Muscle layer of colon (tissue), 2 donors: ENCODE data around the gene RGS6.

Experiments
- H3K27ac ChIP-seq: one replicate; pipeline ENCODE4 v1.7.0; 2013; ENCODE audit warnings: low read depth, mild to moderate bottlenecking, low read length, moderate library complexity
- H3K27me3 ChIP-seq, 2 donors: one replicate each; pipeline ENCODE4 v1.7.0; 2013; ENCODE audit warnings: low read length in 2 of 2, mild to moderate bottlenecking in 2 of 2; ENCODE audit not compliant: insufficient read depth in 2 of 2, control insufficient read depth in 1 of 2
- H3K36me3 ChIP-seq: one replicate; pipeline ENCODE4 v1.7.0; 2013; ENCODE audit warnings: mild to moderate bottlenecking, low read length; ENCODE audit not compliant: insufficient read depth
- H3K4me1 ChIP-seq: one replicate; pipeline ENCODE4 v1.7.0; 2013; ENCODE audit warnings: mild to moderate bottlenecking, low read length; ENCODE audit not compliant: insufficient read depth
- H3K4me3 ChIP-seq, 2 donors: one replicate each; pipeline ENCODE4 v1.7.0; 2013; ENCODE audit warnings: low read length in 2 of 2, low read depth in 1 of 2, mild to moderate bottlenecking in 1 of 2, moderate library complexity in 1 of 2
- H3K9ac ChIP-seq: one replicate; pipeline ENCODE4 v1.7.0; 2013; ENCODE audit warnings: low read length
- H3K9me3 ChIP-seq: one replicate; pipeline ENCODE4 v1.7.0; 2013; ENCODE audit warnings: mild to moderate bottlenecking, low read length
- donor health status: abdominal sarcoma.
- donor health status: Adenocarcinoma of cecum.

The RGS6 gene

GRCh38 chr14:72545411-72546311 lies 613.4 kb downstream of the RGS6 start:
- no peak overlapping the region for H3K27ac ChIP-seq
- H3K4me1 ChIP-seq, result no peaks in the 10 kb centered on the region
- H3K9me3 ChIP-seq, result no peaks in the 10 kb centered on the region
- H3K27me3 ChIP-seq, result no peaks in the 10 kb centered on the region
- no peak overlapping the region for H3K9ac ChIP-seq
- H3K4me3 ChIP-seq, result no peak overlapping the region
- H3K36me3 ChIP-seq, result no peaks in the 10 kb centered on the region

DNA sequence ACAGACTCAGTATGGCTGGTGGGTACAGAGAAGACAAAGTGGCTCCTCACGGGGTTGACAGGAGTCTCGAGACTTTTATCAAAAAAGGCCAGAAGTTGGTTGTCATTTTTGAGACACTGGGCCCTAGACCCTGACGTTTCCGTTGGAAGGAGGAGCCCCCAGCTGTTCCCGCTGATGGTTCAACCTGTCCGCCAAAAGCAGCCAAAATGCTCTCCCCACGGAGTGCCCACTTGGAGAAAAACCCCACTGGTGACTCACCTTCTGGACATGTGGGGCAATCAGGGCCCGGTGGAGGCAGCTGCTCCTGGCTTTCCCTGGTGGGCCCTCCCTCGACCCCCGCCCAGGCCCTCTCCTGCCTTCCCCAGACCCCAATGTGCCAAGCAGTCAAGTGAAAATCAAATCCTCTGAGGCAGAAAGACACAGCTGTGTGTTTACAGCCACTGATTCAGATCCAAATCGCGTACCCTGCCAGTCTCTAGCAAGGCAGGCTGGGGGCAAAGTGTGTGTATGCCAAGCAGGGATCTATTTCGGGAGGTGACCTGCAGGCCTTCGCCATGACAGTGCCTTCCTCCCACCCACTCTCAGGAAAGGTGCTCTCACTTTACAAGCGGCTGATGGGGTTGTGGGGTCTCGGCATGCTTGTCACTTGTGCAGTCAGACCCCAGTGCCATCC lies 614.3 kb downstream of the RGS6 start:
- H3K4me1 ChIP-seq, result no peaks in the 10 kb centered on the region
- no peak overlapping the region for H3K9ac ChIP-seq
- H3K9me3 ChIP-seq, result no peaks in the 10 kb centered on the region
- no peak overlapping the region for H3K27ac ChIP-seq
- H3K36me3 ChIP-seq, result no peaks in the 10 kb centered on the region
- no peak overlapping the region for H3K4me3 ChIP-seq
- no peaks in the 10 kb centered on the region for H3K27me3 ChIP-seq

GRCh38 chr14:72547999-72548398 lies 615.8 kb downstream of the RGS6 start:
- no peak overlapping the region for H3K9ac ChIP-seq
- no peaks in the 10 kb centered on the region for H3K36me3 ChIP-seq
- H3K27ac ChIP-seq, result no peak overlapping the region
- no peaks in the 10 kb centered on the region for H3K4me1 ChIP-seq
- H3K9me3 ChIP-seq, result no peaks in the 10 kb centered on the region
- no peak overlapping the region for H3K4me3 ChIP-seq
- peaks cover 0 to 4% of the 10 kb centered on the region in 2 donors for H3K27me3 ChIP-seq

DNA sequence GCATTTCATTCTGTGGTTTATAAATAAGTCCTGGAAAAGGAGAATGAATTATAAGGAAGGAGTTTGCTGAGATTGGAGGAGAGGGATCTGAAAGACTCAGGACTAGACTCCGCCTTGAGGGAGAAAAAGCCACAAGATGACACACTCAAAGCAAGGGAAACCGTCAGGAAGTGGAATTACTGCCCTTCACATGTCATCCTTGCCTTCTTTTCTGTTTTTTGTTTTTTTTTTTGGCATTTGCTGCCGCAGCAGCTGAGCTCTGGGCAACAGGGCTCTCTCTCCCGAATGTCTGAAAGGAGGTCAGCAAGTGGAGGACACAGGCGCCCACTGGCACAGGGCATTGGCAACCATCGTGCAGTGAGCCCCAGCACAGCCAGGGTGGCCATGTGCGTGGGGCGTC lies 616.8 kb downstream of the RGS6 start:
- H3K36me3 ChIP-seq, result no peaks in the 10 kb centered on the region
- no peak overlapping the region for H3K27ac ChIP-seq
- no peaks in the 10 kb centered on the region for H3K9me3 ChIP-seq
- H3K27me3 ChIP-seq, result peaks cover 0 to 4% of the 10 kb centered on the region in 2 donors
- no peak overlapping the region for H3K9ac ChIP-seq
- H3K4me3 ChIP-seq, result no peak overlapping the region
- H3K4me1 ChIP-seq, result no peaks in the 10 kb centered on the region

DNA sequence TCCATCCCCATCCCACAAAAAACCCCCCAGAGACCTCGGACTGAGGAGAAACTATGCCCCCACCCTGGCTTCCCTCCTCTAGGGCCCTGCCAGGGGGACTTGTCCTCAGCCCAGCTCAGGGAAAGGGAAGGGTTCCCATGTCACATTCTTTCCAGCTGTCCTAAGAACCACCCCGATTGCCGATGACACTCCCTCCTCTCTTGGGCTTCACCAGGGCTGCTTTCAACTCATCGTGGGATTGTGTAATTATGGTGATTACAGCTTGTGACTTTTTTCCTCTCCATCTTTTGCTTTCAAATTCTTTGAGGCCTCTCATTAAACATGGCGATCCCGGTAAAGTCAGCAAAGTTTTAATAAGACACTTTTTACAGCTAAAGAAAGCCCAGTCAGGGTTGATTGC lies 617.6 kb downstream of the RGS6 start:
- Histone ChIP-seq H3K9ac (no peak overlapping the region), H3K36me3 (no peaks in the 10 kb centered on the region), H3K4me3 (no peak overlapping the region), H3K4me1 (no peaks in the 10 kb centered on the region), H3K27me3 (peaks cover 0 to 4% of the 10 kb centered on the region in 2 donors), H3K27ac (no peak overlapping the region), H3K9me3 (no peaks in the 10 kb centered on the region)

DNA sequence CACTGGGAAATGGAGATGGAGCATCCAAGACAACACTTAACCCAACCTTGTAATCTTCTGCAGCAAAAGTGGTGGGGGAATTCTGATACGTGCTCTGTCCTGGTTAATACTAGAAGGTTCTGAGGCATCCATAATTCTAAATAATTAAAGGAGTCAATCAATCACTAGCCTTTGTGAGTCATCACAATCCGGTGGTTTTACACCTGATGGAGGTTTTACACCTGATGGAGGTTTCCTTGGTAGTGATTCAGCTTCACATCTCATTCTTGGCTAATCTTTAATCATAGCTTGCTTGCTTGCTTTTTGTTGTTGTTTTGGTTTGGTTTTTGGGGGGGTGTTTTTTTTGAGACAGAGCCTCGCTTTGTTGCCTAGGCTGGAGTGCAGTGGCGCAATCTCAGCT lies 618.3 kb downstream of the RGS6 start:
- Histone ChIP-seq H3K36me3 (no peaks in the 10 kb centered on the region), H3K4me3 (no peak overlapping the region), H3K9me3 (no peaks in the 10 kb centered on the region), H3K9ac (no peak overlapping the region), H3K27ac (no peak overlapping the region), H3K27me3 (peaks cover 0 to 4% of the 10 kb centered on the region in 2 donors), H3K4me1 (no peaks in the 10 kb centered on the region)

DNA sequence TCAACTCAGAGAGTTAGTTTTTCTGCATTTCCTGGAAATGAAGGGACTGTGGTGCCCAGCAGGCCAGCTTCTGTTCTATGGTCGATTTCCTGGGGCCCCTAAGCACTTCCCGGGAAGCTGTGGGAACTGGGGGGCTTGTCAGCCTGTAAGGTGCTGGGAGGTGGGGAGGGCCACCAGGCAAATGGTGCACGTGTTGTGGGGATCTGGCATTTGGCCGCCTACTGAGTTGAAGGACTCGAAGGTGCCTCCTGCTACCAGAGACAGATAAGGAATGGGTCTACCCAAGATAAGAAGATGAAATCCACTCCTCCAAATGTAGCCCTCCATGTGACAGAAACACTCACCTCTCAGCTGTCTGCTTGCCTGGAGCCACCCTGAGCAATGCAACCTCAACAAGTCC lies 620.0 kb downstream of the RGS6 start:
- Histone ChIP-seq H3K9me3 (no peaks in the 10 kb centered on the region), H3K4me3 (no peak overlapping the region), H3K9ac (no peak overlapping the region), H3K27me3 (peaks cover 0 to 4% of the 10 kb centered on the region in 2 donors), H3K27ac (no peak overlapping the region), H3K36me3 (no peaks in the 10 kb centered on the region), H3K4me1 (no peaks in the 10 kb centered on the region)

GRCh38 chr14:72553161-72553560 lies 620.9 kb downstream of the RGS6 start:
- Histone ChIP-seq H3K9ac (no peak overlapping the region), H3K4me3 (no peak overlapping the region), H3K9me3 (no peaks in the 10 kb centered on the region), H3K27me3 (peaks cover 0 to 4% of the 10 kb centered on the region in 2 donors), H3K36me3 (no peaks in the 10 kb centered on the region), H3K4me1 (no peaks in the 10 kb centered on the region), H3K27ac (no peak overlapping the region)

- no peak overlapping the region for H3K27ac ChIP-seq
- H3K36me3 ChIP-seq, result no peaks in the 10 kb centered on the region
- peaks cover 0 to 4% of the 10 kb centered on the region in 2 donors for H3K27me3 ChIP-seq
- H3K4me3 ChIP-seq, result no peak overlapping the region
- no peak overlapping the region for H3K9ac ChIP-seq
- no peaks in the 10 kb centered on the region for H3K9me3 ChIP-seq
- H3K4me1 ChIP-seq, result no peaks in the 10 kb centered on the region
Observed at GRCh38 chr14:72553656-72554055, 621.4 kb downstream of the RGS6 start.

GRCh38 chr14:72554401-72554800 lies 622.2 kb downstream of the RGS6 start:
- Histone ChIP-seq H3K9me3 (no peaks in the 10 kb centered on the region), H3K4me1 (no peaks in the 10 kb centered on the region), H3K9ac (no peak overlapping the region), H3K27ac (no peak overlapping the region), H3K4me3 (no peak overlapping the region), H3K36me3 (no peaks in the 10 kb centered on the region), H3K27me3 (peaks cover 0 to 4% of the 10 kb centered on the region in 2 donors)

- Histone ChIP-seq H3K36me3 (no peaks in the 10 kb centered on the region), H3K4me3 (no peak overlapping the region), H3K27me3 (peaks cover 0 to 4% of the 10 kb centered on the region in 2 donors), H3K9ac (no peak overlapping the region), H3K9me3 (no peaks in the 10 kb centered on the region), H3K27ac (no peak overlapping the region), H3K4me1 (no peaks in the 10 kb centered on the region)
Observed at GRCh38 chr14:72554994-72555608, 622.9 kb downstream of the RGS6 start.
